Kidney (tissue), 14 donors: Measurements from ENCODE around the gene MRPL22. TPM values are rescaled to one million over a fixed set of nuclear protein-coding genes. Genes with fewer than 3 reads are reported as not detected.
"Not testable (repeated sequence)": the region's sequence is repeated elsewhere in the genome, so short reads cannot be mapped to it uniquely, and the experiment has no call there.

Source experiments
- DNase-seq, 5 donors: peaks; one replicate each; pipeline ENCODE4 v3.0.0-alpha.2; 2013 to 2020
- FAIRE-seq: peaks from 2 replicates; lab custom pipeline; 2012; peaks lifted over from hg19 to GRCh38; lab: Jason Lieb, UNC
- H3K27ac ChIP-seq, 2 donors: one replicate each; pipeline ENCODE4 v1.7.0; 2013; ENCODE audit warnings: low read depth in 2 of 2, low read length in 2 of 2, inconsistent platforms in 1 of 2
- H3K27me3 ChIP-seq: one replicate; pipeline ENCODE4 v1.7.1; 2013; ENCODE audit warnings: low read length, inconsistent platforms; ENCODE audit not compliant: control insufficient read depth, insufficient read depth
- H3K36me3 ChIP-seq, 3 donors: one replicate each; pipeline versions ENCODE4 v1.7.0 to v1.7.1; 2013; ENCODE audit warnings: low read length in 3 of 3, control low read depth in 1 of 3, inconsistent platforms in 1 of 3; ENCODE audit not compliant: insufficient read depth in 3 of 3, control insufficient read depth in 2 of 3
- H3K4me1 ChIP-seq, 3 donors: one replicate each; pipeline versions ENCODE4 v1.7.0 to v1.7.1; 2013; ENCODE audit warnings: low read length in 3 of 3, inconsistent platforms in 1 of 3, low read depth in 1 of 3; ENCODE audit not compliant: control insufficient read depth in 2 of 3, insufficient read depth in 2 of 3
- H3K4me3 ChIP-seq, 3 donors: one replicate each; pipeline versions ENCODE4 v1.7.0 to v1.8.1; 2013; ENCODE audit warnings: low read length in 3 of 3, control low read depth in 1 of 3, inconsistent platforms in 1 of 3
- H3K9ac ChIP-seq, 3 donors: one replicate each; pipeline versions ENCODE4 v1.7.0 to v1.7.1; 2013; ENCODE audit warnings: low read length in 3 of 3, control low read depth in 1 of 3, inconsistent platforms in 1 of 3
- H3K9me3 ChIP-seq, 3 donors: one replicate each; pipeline versions ENCODE4 v1.7.0 to v1.7.1; 2013; ENCODE audit warnings: low read length in 3 of 3, control low read depth in 1 of 3, inconsistent platforms in 1 of 3; ENCODE audit not compliant: control insufficient read depth in 2 of 3, insufficient read depth in 1 of 3
- intact Hi-C: fragments of 100-400 bp; cut with DNase I; formaldehyde crosslinking; loops from one replicate; pipeline ENCODE4 v1.11.1; 2022
- polyA plus RNA-seq: library from polyadenylated mRNA; stranded (reverse); fragments of 350-450 nt; fragmentation: Illumina TruSeq; extraction: RNeasy Lipid Tissue Mini Kit (QIAGEN cat#74804); gene quantifications from one replicate; pipeline ENCODE4 v1.2.3, GENCODE V29; 2014; ENCODE audit warnings: low read depth, low replicate concordance; ENCODE audit not compliant: insufficient read depth
- total RNA-seq: library from RNA; stranded (reverse); fragmentation: NEBNext Ultra II Directional; extraction: Animal tissue kit (Norgen Biotek cat#: 25700); gene quantifications from one replicate; pipeline ENCODE4 v1.2.1, GENCODE V29; 2021
- TF ChIP-seq, protein P1 (sequence below): IDR thresholded peaks from 3 replicates; pipeline ENCODE4 v1.5.1; 2012; ENCODE audit warnings: mild to moderate bottlenecking, moderate library complexity, borderline replicate concordance; ENCODE audit not compliant: insufficient read depth; ENCODE audit errors: extremely low read depth
- donor health status: control.
- donor health status: control.
- donor health status: control.
- donor health status: control.
- donor health status: control.
- donor health status: DM: yes; HTN: yes; CAD: no.
- donor health status: Normal renal cell carcinoma (clear cell type).

MRPL22 gene
- total and polyA plus RNA-seq, 2 donors from 2014 or later: 40.8 to 72.7 TPM

DNA sequence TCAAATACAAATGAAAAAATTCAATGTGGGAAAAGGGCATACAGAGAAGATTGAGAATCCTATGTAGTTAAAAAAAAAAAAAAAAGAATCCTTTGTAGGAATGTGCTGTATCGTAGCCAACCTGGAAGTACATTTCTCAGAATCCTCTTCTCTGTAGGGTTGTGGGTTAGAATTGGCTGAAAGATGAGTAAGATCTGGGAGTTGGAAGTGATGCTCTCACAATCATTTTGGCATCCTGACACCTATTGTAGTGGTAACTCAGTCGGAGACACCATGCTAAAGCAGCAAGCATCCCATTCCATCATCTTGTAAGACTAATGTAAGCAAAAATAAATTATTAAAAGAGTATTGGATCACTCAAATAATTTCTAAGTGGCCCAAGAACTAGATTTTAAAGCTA, 30.6 kb downstream of the MRPL22 start:
- no peaks in the 10 kb centered on the region for H3K9me3 ChIP-seq
- H3K4me1 ChIP-seq: no peaks in the 10 kb centered on the region
- no peak for FAIRE-seq
- no peak overlapping the region for H3K9ac ChIP-seq
- no peak overlapping the region for H3K27ac ChIP-seq
- intact Hi-C loops: no loop called here
- H3K36me3 ChIP-seq: peaks cover 0 to 13% (median 6%) of the 10 kb centered on the region in 3 donors
- no peak overlapping the region for H3K4me3 ChIP-seq
- TF ChIP-seq, protein P1, sequence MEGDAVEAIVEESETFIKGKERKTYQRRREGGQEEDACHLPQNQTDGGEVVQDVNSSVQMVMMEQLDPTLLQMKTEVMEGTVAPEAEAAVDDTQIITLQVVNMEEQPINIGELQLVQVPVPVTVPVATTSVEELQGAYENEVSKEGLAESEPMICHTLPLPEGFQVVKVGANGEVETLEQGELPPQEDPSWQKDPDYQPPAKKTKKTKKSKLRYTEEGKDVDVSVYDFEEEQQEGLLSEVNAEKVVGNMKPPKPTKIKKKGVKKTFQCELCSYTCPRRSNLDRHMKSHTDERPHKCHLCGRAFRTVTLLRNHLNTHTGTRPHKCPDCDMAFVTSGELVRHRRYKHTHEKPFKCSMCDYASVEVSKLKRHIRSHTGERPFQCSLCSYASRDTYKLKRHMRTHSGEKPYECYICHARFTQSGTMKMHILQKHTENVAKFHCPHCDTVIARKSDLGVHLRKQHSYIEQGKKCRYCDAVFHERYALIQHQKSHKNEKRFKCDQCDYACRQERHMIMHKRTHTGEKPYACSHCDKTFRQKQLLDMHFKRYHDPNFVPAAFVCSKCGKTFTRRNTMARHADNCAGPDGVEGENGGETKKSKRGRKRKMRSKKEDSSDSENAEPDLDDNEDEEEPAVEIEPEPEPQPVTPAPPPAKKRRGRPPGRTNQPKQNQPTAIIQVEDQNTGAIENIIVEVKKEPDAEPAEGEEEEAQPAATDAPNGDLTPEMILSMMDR: no peak
- DNase-seq: no peak
- no peaks in the 10 kb centered on the region for H3K27me3 ChIP-seq

- FAIRE-seq (no peak), DNase-seq (peak in 3 of 5 donors; percentile 39 to 45 (median 40))
- Histone ChIP-seq H3K36me3 (peaks cover 0 to 6% (median 5%) of the 10 kb centered on the region in 3 donors), H3K9ac (no peak overlapping the region), H3K27me3 (no peaks in the 10 kb centered on the region), H3K27ac (no peak overlapping the region), H3K4me1 (no peaks in the 10 kb centered on the region), H3K9me3 (no peaks in the 10 kb centered on the region), H3K4me3 (no peak overlapping the region)
- TF ChIP-seq, protein P1: peak; percentile 24
- intact Hi-C loops: no loop called here
These were observed 31.7 kb downstream of the MRPL22 start for GRCh38 chr5:154972476-154973080.

GRCh38 chr5:154976082-154976481, 35.2 kb downstream of the MRPL22 start:
- H3K4me3 ChIP-seq, H3K27me3 ChIP-seq, FAIRE-seq: not testable (repeated sequence)

GRCh38 chr5:154977409-154977808, 36.5 kb downstream of the MRPL22 start:
- no peak for FAIRE-seq

More at GRCh38 chr5:154976082-154976481, 35.2 kb downstream of the MRPL22 start:
- H3K9me3 ChIP-seq, H3K9ac ChIP-seq, H3K4me1 ChIP-seq, H3K27ac ChIP-seq, DNase-seq, H3K36me3 ChIP-seq, intact Hi-C loops: not testable (repeated sequence)

GRCh38 chr5:154978294-154978693, 37.4 kb downstream of the MRPL22 start:
- FAIRE-seq, H3K27me3 ChIP-seq, intact Hi-C loops, H3K36me3 ChIP-seq, H3K9ac ChIP-seq, H3K4me3 ChIP-seq, H3K27ac ChIP-seq, DNase-seq, H3K9me3 ChIP-seq, H3K4me1 ChIP-seq: not testable (repeated sequence)

More at GRCh38 chr5:154977409-154977808, 36.5 kb downstream of the MRPL22 start:
- H3K9me3 ChIP-seq: no peaks in the 10 kb centered on the region
- no peak for DNase-seq
- H3K36me3 ChIP-seq: no peaks in the 10 kb centered on the region
- no peak overlapping the region for H3K9ac ChIP-seq
- no peaks in the 10 kb centered on the region for H3K27me3 ChIP-seq
- no peak overlapping the region for H3K27ac ChIP-seq
- TF ChIP-seq, protein P1: no peak
- no peak overlapping the region for H3K4me3 ChIP-seq
- intact Hi-C loops: no loop called here
- no peaks in the 10 kb centered on the region for H3K4me1 ChIP-seq
